ENCODE measurements around the gene TBX15.

TBX15 gene

GRCh38 chr1:118894836-118895235, 93.3 kb downstream of the TBX15 start:
- WGBS (ENCODE audit: insufficient coverage), result 81% methylated on average over 2 of the region's 3 CpGs
- no peak for DNase-seq
- Histone ChIP-seq H3K27ac (ENCODE audit: insufficient read depth in 1 of 2, low read depth in 1 of 2, low read length in 2 of 2, poor library complexity in 1 of 2, severe bottlenecking in 2 of 2) (no peak overlapping the region), H3K27me3 (replicated peaks in 2 of 5; ENCODE audit: control insufficient read depth in 4 of 5, insufficient read depth in 5 of 5, low read length in 4 of 5) (no peaks in the 10 kb centered on the region), H3K9me3 (ENCODE audit: control extremely low read depth in 1 of 5, control insufficient read depth in 4 of 5, insufficient read depth in 2 of 5, low read depth in 1 of 5, low read length in 4 of 5) (peaks cover 0 to 2% (median 0%) of the 10 kb centered on the region in 5 experiments), H3K4me1 (ENCODE audit: control extremely low read depth in 1 of 4, control insufficient read depth in 4 of 4, insufficient read depth in 4 of 4, low read length in 3 of 4) (no peaks in the 10 kb centered on the region), H3K36me3 (ENCODE audit: control insufficient read depth in 4 of 4, insufficient read depth in 4 of 4, low read length in 3 of 4) (no peaks in the 10 kb centered on the region), H3K4me3 (ENCODE audit: control insufficient read depth in 1 of 7, extremely low read depth in 1 of 7, insufficient read depth in 4 of 7, low read depth in 2 of 7, low read length in 6 of 7) (no peak overlapping the region)
- POLR2A ChIA-PET, result no interaction called here
- CTCF ChIA-PET, result no interaction called here

- H3K27ac ChIP-seq (ENCODE audit: insufficient read depth in 1 of 2, low read depth in 1 of 2, low read length in 2 of 2, poor library complexity in 1 of 2, severe bottlenecking in 2 of 2), result no peak overlapping the region
- H3K4me3 ChIP-seq (ENCODE audit: control insufficient read depth in 1 of 7, extremely low read depth in 1 of 7, insufficient read depth in 4 of 7, low read depth in 2 of 7, low read length in 6 of 7), result no peak overlapping the region
- 94% methylated on average over 3 of the region's 5 CpGs for WGBS (ENCODE audit: insufficient coverage)
- POLR2A ChIA-PET, result no interaction called here
- peaks cover 0 to 2% (median 0%) of the 10 kb centered on the region in 5 experiments for H3K9me3 ChIP-seq (ENCODE audit: control extremely low read depth in 1 of 5, control insufficient read depth in 4 of 5, insufficient read depth in 2 of 5, low read depth in 1 of 5, low read length in 4 of 5)
- no peak for DNase-seq
- CTCF ChIA-PET, result no interaction called here
- no peaks in the 10 kb centered on the region for H3K36me3 ChIP-seq (ENCODE audit: control insufficient read depth in 4 of 4, insufficient read depth in 4 of 4, low read length in 3 of 4)
- H3K27me3 ChIP-seq (replicated peaks in 2 of 5; ENCODE audit: control insufficient read depth in 4 of 5, insufficient read depth in 5 of 5, low read length in 4 of 5), result no peaks in the 10 kb centered on the region
- no peaks in the 10 kb centered on the region for H3K4me1 ChIP-seq (ENCODE audit: control extremely low read depth in 1 of 4, control insufficient read depth in 4 of 4, insufficient read depth in 4 of 4, low read length in 3 of 4)
Observed at GRCh38 chr1:118890851-118891384, 97.2 kb downstream of the TBX15 start.

- Histone ChIP-seq H3K9me3 (ENCODE audit: control extremely low read depth in 1 of 5, control insufficient read depth in 4 of 5, insufficient read depth in 2 of 5, low read depth in 1 of 5, low read length in 4 of 5) (peaks cover 0 to 3% (median 0%) of the 10 kb centered on the region in 5 experiments), H3K36me3 (ENCODE audit: control insufficient read depth in 4 of 4, insufficient read depth in 4 of 4, low read length in 3 of 4) (no peaks in the 10 kb centered on the region), H3K27me3 (replicated peaks in 2 of 5; ENCODE audit: control insufficient read depth in 4 of 5, insufficient read depth in 5 of 5, low read length in 4 of 5) (no peaks in the 10 kb centered on the region), H3K4me3 (ENCODE audit: control insufficient read depth in 1 of 7, extremely low read depth in 1 of 7, insufficient read depth in 4 of 7, low read depth in 2 of 7, low read length in 6 of 7) (no peak overlapping the region), H3K4me1 (ENCODE audit: control extremely low read depth in 1 of 4, control insufficient read depth in 4 of 4, insufficient read depth in 4 of 4, low read length in 3 of 4) (no peaks in the 10 kb centered on the region), H3K27ac (ENCODE audit: insufficient read depth in 1 of 2, low read depth in 1 of 2, low read length in 2 of 2, poor library complexity in 1 of 2, severe bottlenecking in 2 of 2) (no peak overlapping the region)
- 95% methylated on average over 4 of the region's 4 CpGs for WGBS (ENCODE audit: insufficient coverage)
- ChIA-PET POLR2A (no interaction called here), CTCF (no interaction called here)
- DNase-seq, result no peak
Observed at GRCh38 chr1:118884946-118885345, 103.2 kb downstream of the TBX15 start.

GRCh38 chr1:118881751-118882150, 106.4 kb downstream of the TBX15 start:
- no peak overlapping the region for H3K27ac ChIP-seq (ENCODE audit: insufficient read depth in 1 of 2, low read depth in 1 of 2, low read length in 2 of 2, poor library complexity in 1 of 2, severe bottlenecking in 2 of 2)

GRCh38 chr1:118878661-118879060, 109.5 kb downstream of the TBX15 start:
- no peaks in the 10 kb centered on the region for H3K36me3 ChIP-seq (ENCODE audit: control insufficient read depth in 4 of 4, insufficient read depth in 4 of 4, low read length in 3 of 4)
- POLR2A ChIA-PET, result no interaction called here
- DNase-seq, result no peak
- CTCF ChIA-PET, result no interaction called here
- no peak overlapping the region for H3K4me3 ChIP-seq (ENCODE audit: control insufficient read depth in 1 of 7, extremely low read depth in 1 of 7, insufficient read depth in 4 of 7, low read depth in 2 of 7, low read length in 6 of 7)
- H3K27ac ChIP-seq (ENCODE audit: insufficient read depth in 1 of 2, low read depth in 1 of 2, low read length in 2 of 2, poor library complexity in 1 of 2, severe bottlenecking in 2 of 2), result no peak overlapping the region
- no peaks in the 10 kb centered on the region for H3K4me1 ChIP-seq (ENCODE audit: control extremely low read depth in 1 of 4, control insufficient read depth in 4 of 4, insufficient read depth in 4 of 4, low read length in 3 of 4)
- WGBS (ENCODE audit: insufficient coverage), result 87% methylated on average over 3 of the region's 4 CpGs
- no peaks in the 10 kb centered on the region for H3K27me3 ChIP-seq (replicated peaks in 2 of 5; ENCODE audit: control insufficient read depth in 4 of 5, insufficient read depth in 5 of 5, low read length in 4 of 5)
- H3K9me3 ChIP-seq (ENCODE audit: control extremely low read depth in 1 of 5, control insufficient read depth in 4 of 5, insufficient read depth in 2 of 5, low read depth in 1 of 5, low read length in 4 of 5), result no peaks in the 10 kb centered on the region

More at GRCh38 chr1:118881751-118882150, 106.4 kb downstream of the TBX15 start:
- Histone ChIP-seq H3K9me3 (ENCODE audit: control extremely low read depth in 1 of 5, control insufficient read depth in 4 of 5, insufficient read depth in 2 of 5, low read depth in 1 of 5, low read length in 4 of 5) (peaks cover 0 to 3% (median 0%) of the 10 kb centered on the region in 5 experiments), H3K36me3 (ENCODE audit: control insufficient read depth in 4 of 4, insufficient read depth in 4 of 4, low read length in 3 of 4) (no peaks in the 10 kb centered on the region), H3K4me3 (ENCODE audit: control insufficient read depth in 1 of 7, extremely low read depth in 1 of 7, insufficient read depth in 4 of 7, low read depth in 2 of 7, low read length in 6 of 7) (no peak overlapping the region), H3K27me3 (replicated peaks in 2 of 5; ENCODE audit: control insufficient read depth in 4 of 5, insufficient read depth in 5 of 5, low read length in 4 of 5) (no peaks in the 10 kb centered on the region), H3K4me1 (ENCODE audit: control extremely low read depth in 1 of 4, control insufficient read depth in 4 of 4, insufficient read depth in 4 of 4, low read length in 3 of 4) (no peaks in the 10 kb centered on the region)
- no CpG with 5 or more reads among the region's 2 CpGs for WGBS (ENCODE audit: insufficient coverage)
- POLR2A ChIA-PET, result no interaction called here
- DNase-seq, result no peak
- CTCF ChIA-PET, result no interaction called here

- CTCF ChIA-PET, result interaction anchor here (1.2 to 1.7 kb wide), 2 partner anchors 9 to 30 kb away, joined by 3 read pairs; no protein-coding TSS in a partner anchor
- H3K36me3 ChIP-seq (ENCODE audit: control insufficient read depth in 4 of 4, insufficient read depth in 4 of 4, low read length in 3 of 4), result no peaks in the 10 kb centered on the region
- no peak overlapping the region for H3K27ac ChIP-seq (ENCODE audit: insufficient read depth in 1 of 2, low read depth in 1 of 2, low read length in 2 of 2, poor library complexity in 1 of 2, severe bottlenecking in 2 of 2)
- H3K4me3 ChIP-seq (ENCODE audit: control insufficient read depth in 1 of 7, extremely low read depth in 1 of 7, insufficient read depth in 4 of 7, low read depth in 2 of 7, low read length in 6 of 7), result no peak overlapping the region
- POLR2A ChIA-PET, result no interaction called here
- WGBS (ENCODE audit: insufficient coverage), result 100% methylated on average over 2 of the region's 3 CpGs
- H3K9me3 ChIP-seq (ENCODE audit: control extremely low read depth in 1 of 5, control insufficient read depth in 4 of 5, insufficient read depth in 2 of 5, low read depth in 1 of 5, low read length in 4 of 5), result no peaks in the 10 kb centered on the region
- no peak for DNase-seq
- H3K27me3 ChIP-seq (replicated peaks in 2 of 5; ENCODE audit: control insufficient read depth in 4 of 5, insufficient read depth in 5 of 5, low read length in 4 of 5), result no peaks in the 10 kb centered on the region
- no peaks in the 10 kb centered on the region for H3K4me1 ChIP-seq (ENCODE audit: control extremely low read depth in 1 of 4, control insufficient read depth in 4 of 4, insufficient read depth in 4 of 4, low read length in 3 of 4)
Observed at GRCh38 chr1:118877668-118878396, 110.3 kb downstream of the TBX15 start.

GRCh38 chr1:118871582-118872171, 116.5 kb downstream of the TBX15 start:
- H3K4me1 ChIP-seq (ENCODE audit: control extremely low read depth in 1 of 4, control insufficient read depth in 4 of 4, insufficient read depth in 4 of 4, low read length in 3 of 4), result no peaks in the 10 kb centered on the region
- H3K36me3 ChIP-seq (ENCODE audit: control insufficient read depth in 4 of 4, insufficient read depth in 4 of 4, low read length in 3 of 4), result no peaks in the 10 kb centered on the region
- no peak overlapping the region for H3K4me3 ChIP-seq (ENCODE audit: control insufficient read depth in 1 of 7, extremely low read depth in 1 of 7, insufficient read depth in 4 of 7, low read depth in 2 of 7, low read length in 6 of 7)
- CTCF ChIA-PET, result no interaction called here
- whole genome bisulfite sequencing (ENCODE audit: insufficient coverage), result 98% methylated on average over 6 of the region's 7 CpGs
- POLR2A ChIA-PET, result no interaction called here
- peaks cover 0 to 3% (median 0%) of the 10 kb centered on the region in 5 experiments for H3K27me3 ChIP-seq (replicated peaks in 2 of 5; ENCODE audit: control insufficient read depth in 4 of 5, insufficient read depth in 5 of 5, low read length in 4 of 5)
- DNase-seq, result no peak
- H3K27ac ChIP-seq (ENCODE audit: insufficient read depth in 1 of 2, low read depth in 1 of 2, low read length in 2 of 2, poor library complexity in 1 of 2, severe bottlenecking in 2 of 2), result no peak overlapping the region
- H3K9me3 ChIP-seq (ENCODE audit: control extremely low read depth in 1 of 5, control insufficient read depth in 4 of 5, insufficient read depth in 2 of 5, low read depth in 1 of 5, low read length in 4 of 5), result no peaks in the 10 kb centered on the region

Data from common myeloid progenitor, CD34-positive (primary cell).